Measurements from ENCODE around the gene LILRB5. TPM values are rescaled to one million over a fixed set of nuclear protein-coding genes. Genes with fewer than 3 reads are reported as not detected.

Gene LILRB5
- total RNA-seq, 2 donors from 2014 or later = 2.6 to 12.0 TPM

DNA sequence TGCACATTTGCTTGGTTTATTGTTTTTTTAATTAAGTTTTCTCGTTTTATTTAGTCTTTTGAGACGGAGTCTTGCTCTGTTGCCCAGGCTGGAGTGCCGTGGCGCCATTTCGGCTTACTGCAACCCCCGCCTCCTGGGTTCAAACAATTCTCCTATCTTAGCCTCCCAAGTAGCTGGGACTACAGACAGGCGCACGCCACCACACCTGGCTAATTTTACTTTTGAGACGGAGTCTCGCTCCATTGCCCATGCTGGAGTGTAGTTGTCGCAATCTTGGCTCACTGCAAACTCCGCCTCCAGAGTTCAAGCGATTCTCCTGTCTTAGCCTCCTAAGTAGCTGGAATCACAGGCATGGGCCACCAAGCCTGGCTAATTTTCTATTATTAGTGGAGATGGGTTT is 55.1 kb downstream of the LILRB5 start:
- H3K27me3 ChIP-seq = no peaks in the 10 kb centered on the region
- peak overlapping the region in 1 of 2 donors; percentile 98 for H3K27ac ChIP-seq
- TF ChIP-seq, protein P1, sequence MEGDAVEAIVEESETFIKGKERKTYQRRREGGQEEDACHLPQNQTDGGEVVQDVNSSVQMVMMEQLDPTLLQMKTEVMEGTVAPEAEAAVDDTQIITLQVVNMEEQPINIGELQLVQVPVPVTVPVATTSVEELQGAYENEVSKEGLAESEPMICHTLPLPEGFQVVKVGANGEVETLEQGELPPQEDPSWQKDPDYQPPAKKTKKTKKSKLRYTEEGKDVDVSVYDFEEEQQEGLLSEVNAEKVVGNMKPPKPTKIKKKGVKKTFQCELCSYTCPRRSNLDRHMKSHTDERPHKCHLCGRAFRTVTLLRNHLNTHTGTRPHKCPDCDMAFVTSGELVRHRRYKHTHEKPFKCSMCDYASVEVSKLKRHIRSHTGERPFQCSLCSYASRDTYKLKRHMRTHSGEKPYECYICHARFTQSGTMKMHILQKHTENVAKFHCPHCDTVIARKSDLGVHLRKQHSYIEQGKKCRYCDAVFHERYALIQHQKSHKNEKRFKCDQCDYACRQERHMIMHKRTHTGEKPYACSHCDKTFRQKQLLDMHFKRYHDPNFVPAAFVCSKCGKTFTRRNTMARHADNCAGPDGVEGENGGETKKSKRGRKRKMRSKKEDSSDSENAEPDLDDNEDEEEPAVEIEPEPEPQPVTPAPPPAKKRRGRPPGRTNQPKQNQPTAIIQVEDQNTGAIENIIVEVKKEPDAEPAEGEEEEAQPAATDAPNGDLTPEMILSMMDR (IDR thresholded peaks at IDR 0.05) = no peak
- peak overlapping the region; percentile 73 for H3K4me3 ChIP-seq
- DNase-seq (ENCODE audit: low spot score) = no peak
- peaks cover 58% of the 10 kb centered on the region for H3K36me3 ChIP-seq
- peaks cover 0 to 64% of the 10 kb centered on the region in 2 donors for H3K4me1 ChIP-seq
- H3K9me3 ChIP-seq = no peaks in the 10 kb centered on the region

DNA sequence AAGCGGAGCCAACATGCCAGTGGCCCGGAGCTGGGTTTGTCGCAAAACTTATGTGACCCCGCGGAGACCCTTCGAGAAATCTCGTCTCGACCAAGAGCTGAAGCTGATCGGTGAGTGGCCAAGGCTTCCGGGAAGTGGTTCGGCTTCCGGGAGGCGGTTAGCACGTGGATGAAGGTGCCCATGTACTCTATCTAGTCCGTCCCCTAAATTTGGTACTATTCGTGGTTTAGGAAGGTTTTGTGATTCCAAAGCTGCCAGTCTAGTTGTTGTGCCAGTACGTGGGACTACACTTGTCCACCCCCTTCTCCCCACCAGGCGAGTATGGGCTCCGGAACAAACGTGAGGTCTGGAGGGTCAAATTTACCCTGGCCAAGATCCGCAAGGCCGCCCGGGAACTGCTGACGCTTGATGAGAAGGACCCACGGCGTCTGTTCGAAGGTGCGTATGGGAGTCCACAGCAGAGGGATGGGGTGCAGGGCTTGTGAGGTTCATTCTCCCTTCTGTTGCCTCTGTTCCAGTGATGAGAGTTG is 55.8 kb downstream of the LILRB5 start:
- DNase-seq (ENCODE audit: low spot score) = no peak

More for the DNA sequence above, 55.8 kb downstream of the LILRB5 start:
- TF ChIP-seq, protein P1 (IDR thresholded peaks at IDR 0.05) = no peak
- Histone ChIP-seq H3K36me3 (peaks cover 51% of the 10 kb centered on the region), H3K9me3 (no peaks in the 10 kb centered on the region), H3K27ac (peak overlapping the region; percentile 96 to 98), H3K4me1 (peaks cover 0 to 57% of the 10 kb centered on the region in 2 donors), H3K27me3 (no peaks in the 10 kb centered on the region), H3K4me3 (peak overlapping the region; percentile 73)

Small RNA genes lying within 50 kb of the gene (microRNA-seq; reads per million reads assigned to microRNA genes)
- gene MIR4752 (ENCODE audit: borderline number of aligned reads in 2 of 2, borderline replicate concordance in 1 of 2) = 0 reads per million in 2 donors

Other genes with a start within 250 kb of the LILRB5 start
- gene VSTM1, start 193.4 kb downstream of the LILRB5 start, total RNA-seq = not detected
- not detected for gene TARM1, start 175.9 kb downstream of the LILRB5 start, total RNA-seq
- 1 to 10 TPM in 1 of 2 donors, not detected in 1; 2.4 TPM for gene OSCAR, start 156.5 kb downstream of the LILRB5 start, total RNA-seq
- 100 to 1,000 TPM in 1 of 2 donors, 10 to 100 TPM in 1; 51.3 to 108 TPM for gene NDUFA3, start 154.4 kb downstream of the LILRB5 start, total RNA-seq
- 10 to 100 TPM; 10.2 to 19.6 TPM for gene TFPT, start 141.6 kb downstream of the LILRB5 start, total RNA-seq
- 10 to 100 TPM; 26.1 to 46.2 TPM for gene PRPF31, start 141.5 kb downstream of the LILRB5 start, total RNA-seq
- gene CNOT3, start 119.5 kb downstream of the LILRB5 start, total RNA-seq = 10 to 100 TPM; 12.0 to 16.9 TPM
- 10 to 100 TPM in 1 of 2 donors, 1 to 10 TPM in 1; 6.3 to 10.0 TPM for gene LENG1, start 97.6 kb downstream of the LILRB5 start, total RNA-seq
- 1 to 10 TPM; 1.7 to 2.8 TPM for gene TMC4, start 84.1 kb downstream of the LILRB5 start, total RNA-seq
- gene MBOAT7, start 67.7 kb downstream of the LILRB5 start, total RNA-seq = 10 to 100 TPM; 27.0 to 37.0 TPM
- gene TSEN34, start 66.0 kb downstream of the LILRB5 start, total RNA-seq = 10 to 100 TPM; 36.7 to 37.0 TPM
- 1,000 to 10,000 TPM; 1,068 to 1,279 TPM for gene RPS9, start 56.4 kb downstream of the LILRB5 start, total RNA-seq
- gene LILRB3, start 34.3 kb downstream of the LILRB5 start, total RNA-seq = 1 to 10 TPM; 2.0 to 8.8 TPM
- gene LILRA6, start 14.5 kb downstream of the LILRB5 start, total RNA-seq = 1 to 10 TPM in 1 of 2 donors, not detected in 1; 1.7 TPM
- gene LILRB2, start 23.8 kb upstream of the LILRB5 start, total RNA-seq = 1 to 10 TPM; 1.1 to 3.4 TPM
- 1 to 10 TPM in 1 of 2 donors, under 1 TPM in 1; 0.93 to 3.6 TPM for gene LILRA5, start 55.9 kb upstream of the LILRB5 start, total RNA-seq
- gene LILRA4, start 81.9 kb upstream of the LILRB5 start, total RNA-seq = not detected
- 1 to 10 TPM; 4.2 to 7.8 TPM for gene LAIR1, start 107.7 kb upstream of the LILRB5 start, total RNA-seq
- 1 to 10 TPM; 1.7 to 2.7 TPM for gene TTYH1, start 158.2 kb upstream of the LILRB5 start, total RNA-seq
- gene LENG8, start 191.9 kb upstream of the LILRB5 start, total RNA-seq = 10 to 100 TPM; 32.1 to 36.4 TPM
- gene LENG9, start 206.5 kb upstream of the LILRB5 start, total RNA-seq = 1 to 10 TPM; 2.1 to 4.9 TPM
- gene CDC42EP5, start 216.0 kb upstream of the LILRB5 start, total RNA-seq = 10 to 100 TPM; 11.4 to 15.2 TPM
- gene LAIR2, start 245.6 kb upstream of the LILRB5 start, total RNA-seq = not detected